Activated CD4-positive, alpha-beta T cell treated with anti-CD3 and anti-CD28 coated beads, Interleukin-10, Interleukin-2, amounts not matched to agents 100 ng/mL and 50 ng/mL, durations not matched to agents 16 hours and 8 hours (primary cell): Measurements from ENCODE around the gene DPP3.

Experiments
- DNase-seq: peaks from one replicate; pipeline ENCODE4 v3.0.0-alpha.2; 2020

DPP3 gene

GRCh38 chr11:66484806-66485380 lies 4.7 kb downstream of the DPP3 start:
- DNase-seq = no peak

GRCh38 chr11:66488957-66489356 lies 8.7 kb downstream of the DPP3 start:
- DNase-seq = no peak

- no peak for DNase-seq
Observed at GRCh38 chr11:66489636-66490035, 9.4 kb downstream of the DPP3 start.

GRCh38 chr11:66491315-66491935 lies 11.2 kb downstream of the DPP3 start:
- no peak for DNase-seq

GRCh38 chr11:66492161-66492865 lies 12.1 kb downstream of the DPP3 start:
- no peak for DNase-seq

GRCh38 chr11:66493130-66493529 lies 12.9 kb downstream of the DPP3 start:
- DNase-seq = no peak

- no peak for DNase-seq
Observed at GRCh38 chr11:66494458-66494857, 14.2 kb downstream of the DPP3 start.

- no peak for DNase-seq
Observed at GRCh38 chr11:66494935-66495334, 14.7 kb downstream of the DPP3 start.

- no peak for DNase-seq
Observed at GRCh38 chr11:66495401-66495854, 15.2 kb downstream of the DPP3 start.

GRCh38 chr11:66497206-66497605 lies 17.0 kb downstream of the DPP3 start:
- DNase-seq = no peak

GRCh38 chr11:66498506-66498905 lies 18.3 kb downstream of the DPP3 start:
- DNase-seq = no peak

GRCh38 chr11:66505276-66505816 lies 25.1 kb downstream of the DPP3 start:
- DNase-seq = no peak

- DNase-seq = peak; percentile 33
Observed at GRCh38 chr11:66509131-66509561, 28.9 kb downstream of the DPP3 start.

- DNase-seq = peak; percentile 82
Observed at GRCh38 chr11:66510271-66510989, 30.2 kb downstream of the DPP3 start, which contains the start of gene BBS1. Gene BBS1, plus strand, starts transcription at chr11:66510635. Its CDS starts 25 bp downstream, at chr11:66510660.

- DNase-seq = no peak
Observed at GRCh38 chr11:66510990-66511339, 30.7 kb downstream of the DPP3 start.

- DNase-seq = no peak
Observed at GRCh38 chr11:66523611-66524010, 43.4 kb downstream of the DPP3 start.

- DNase-seq = no peak
Observed at GRCh38 chr11:66524304-66525040, 44.2 kb downstream of the DPP3 start.

- DNase-seq = no peak
Observed at GRCh38 chr11:66529069-66529468, 48.8 kb downstream of the DPP3 start.

- DNase-seq = no peak
Observed at GRCh38 chr11:66529655-66530054, 49.4 kb downstream of the DPP3 start.

- DNase-seq = no peak
Observed at GRCh38 chr11:66530927-66531709, 50.9 kb downstream of the DPP3 start.

- no peak for DNase-seq
Observed at GRCh38 chr11:66531841-66532240, 51.6 kb downstream of the DPP3 start.

GRCh38 chr11:66532784-66533183 lies 52.5 kb downstream of the DPP3 start:
- no peak for DNase-seq
